GM12878 (cell line): ENCODE measurements around the gene ADAMTS2. TPM values are rescaled to one million over a fixed set of nuclear protein-coding genes. Genes with fewer than 3 reads are reported as not detected.

ENCODE experiments used
- ATAC-seq: fragments of 200-7000 bp; cut with Tn5 transposase; 3 replicates; pipeline ENCODE4 v1.9.1; 2020; ENCODE audit warnings: mild to moderate bottlenecking, moderate library complexity
- BruUV-seq: library from RNA; stranded (reverse); fragments of 400-500 nt; replicated peaks from 2 replicates; lab custom pipeline; 2021; lab: Mats Ljungman, UMichigan
- CTCF ChIA-PET: fragments of 300-600 bp; sonication (Branson Sonifier 250); formaldehyde crosslinking; extraction: SDS; loops from one replicate; lab custom pipeline; 2021; ENCODE audit warnings: inconsistent platforms; lab: Yijun Ruan, JAX
- POLR2A ChIA-PET: fragments of 350-600 bp; formaldehyde crosslinking; extraction: SDS; loops from one replicate; lab custom pipeline; 2021; ENCODE audit warnings: inconsistent platforms; lab: Charles Lee
- RAD21 ChIA-PET: fragments of 300-600 bp; sonication (Branson Sonifier 250); formaldehyde crosslinking; loops from one replicate; lab custom pipeline; 2023; ENCODE audit warnings: antibody characterized with exemption; ENCODE audit not compliant: unreplicated experiment; lab: Charles Lee
- SMC1A ChIA-PET: fragments of 300-600 bp; sonication (Branson Sonifier 250); formaldehyde crosslinking; loops from one replicate; lab custom pipeline; 2023; ENCODE audit not compliant: unreplicated experiment, uncharacterized antibody; lab: Charles Lee
- DNase-seq: peaks from one replicate; pipeline ENCODE4 v3.0.0-alpha.2; 2011; ENCODE audit warnings: low read depth, low spot score
- FAIRE-seq: peaks from 3 replicates; lab custom pipeline; 2011; peaks lifted over from hg19 to GRCh38; lab: Jason Lieb, UNC
- H2AFZ ChIP-seq: 2 replicates; pipeline ENCODE4 v1.6.0; 2011; ENCODE audit warnings: low read depth, low read length, control low read depth; ENCODE audit not compliant: control insufficient read depth
- H3K27ac ChIP-seq: 2 replicates; pipeline ENCODE4 v1.5.1; 2011; ENCODE audit warnings: control low read depth; ENCODE audit not compliant: control insufficient read depth, insufficient read depth
- H3K27me3 ChIP-seq, 2 experiments: replicated peaks in 1 of 2; 2 replicates each; pipeline versions ENCODE4 v1.6.0 to v1.6.1; 2011; ENCODE audit warnings: low read length in 1 of 2; ENCODE audit not compliant: control insufficient read depth in 2 of 2, insufficient read depth in 2 of 2
- H3K36me3 ChIP-seq, 2 experiments: 2 replicates each; pipeline ENCODE4 v1.5.1; 2011; ENCODE audit warnings: low read length in 1 of 2; ENCODE audit not compliant: control insufficient read depth in 2 of 2, insufficient read depth in 2 of 2
- H3K4me1 ChIP-seq: 2 replicates; pipeline ENCODE4 v1.6.1; 2011; ENCODE audit warnings: mild to moderate bottlenecking, low read length, moderate library complexity, mixed read lengths; ENCODE audit not compliant: control insufficient read depth, insufficient read depth
- H3K4me2 ChIP-seq: 2 replicates; pipeline ENCODE4 v1.6.0; 2011; ENCODE audit warnings: control low read depth; ENCODE audit not compliant: control insufficient read depth, insufficient read depth
- H3K4me3 ChIP-seq: fragments of 200-600 bp; sonication (generic); 2 replicates; pipeline ENCODE4 v1.5.1; 2016
- H3K79me2 ChIP-seq: 2 replicates; pipeline ENCODE4 v1.6.0; 2011; ENCODE audit warnings: low read length; ENCODE audit not compliant: control insufficient read depth, insufficient read depth
- H3K9ac ChIP-seq: 2 replicates; pipeline ENCODE4 v1.8.0; 2011; ENCODE audit warnings: low read length, control low read depth, mixed read lengths; ENCODE audit not compliant: control insufficient read depth, insufficient read depth
- H3K9me3 ChIP-seq: replicated peaks from 3 replicates; pipeline ENCODE4 v1.5.1; 2011; ENCODE audit warnings: mild to moderate bottlenecking, low read length; ENCODE audit not compliant: control insufficient read depth, insufficient read depth
- H4K20me1 ChIP-seq: 2 replicates; pipeline ENCODE4 v1.6.0; 2011; ENCODE audit not compliant: control insufficient read depth, insufficient read depth
- WGBS: methylation state at CpG from one replicate; pipeline ENCODE4 v1.1.6; 2016; ENCODE audit warnings: low lambda C conversion rate; ENCODE audit not compliant: insufficient replicate concordance, insufficient coverage; ENCODE audit errors: missing lambda C conversion rate; 5-methylcytosine and 5-hydroxymethylcytosine counted together
- in situ Hi-C: fragments of 300-500 bp; cut with MboI; formaldehyde crosslinking; loops from 9 replicates; pipeline ENCODE4 v1.14.3; 2018; ENCODE audit warnings: mixed read lengths
- intact Hi-C: fragments of 100-400 bp; cut with micrococcal nuclease; formaldehyde crosslinking; loops from one replicate; pipeline ENCODE4 v1.14.2; 2022; ENCODE audit not compliant: unreplicated experiment
- polyA plus RNA-seq, 11 experiments: library from polyadenylated mRNA; depleted of rRNA in 4 of 11; unstranded in 6 of 11; stranded (reverse) in 5 of 11; fragments of >200 nt; fragmentation: Nextera tagmentation in 4 of 11; fragmentation: Illumina TruSeq in 1 of 11; extraction: Ambion mirVana in 4 of 11; extraction: Trizol in 1 of 11; gene quantifications; 1 replicate in 1 of 11; 2 replicates in 10 of 11; pipeline versions ENCODE4 v1.2.1 to v1.2.3, GENCODE V29; 2011 to 2016; ENCODE audit warnings: inconsistent platforms in 2 of 11, missing spikeins in 2 of 11, low read depth in 1 of 11
- total RNA-seq, 4 experiments: library from RNA; depleted of rRNA in 3 of 4; stranded (reverse); fragments of >200 nt in 3 of 4; fragmentation: Illumina TruSeq in 1 of 4; extraction: Trizol in 1 of 4; gene quantifications; 2 replicates each; pipeline versions ENCODE4 v1.2.1 to v1.2.3, GENCODE V29; 2013 to 2021
- TF ChIP-seq, protein P1 (sequence below): fragments of 450-650 bp; IDR thresholded peaks from 2 replicates; pipeline ENCODE4 v1.6.1; 2017; ENCODE audit warnings: mild to moderate bottlenecking
- TF ChIP-seq, protein P2 (sequence below): IDR thresholded peaks from 2 replicates; pipeline ENCODE4 v1.6.1; 2012; ENCODE audit warnings: mild to moderate bottlenecking, low read depth, low read length

The ADAMTS2 gene
- total and polyA plus RNA-seq, 10 of the 15 experiments (the other 5 are each of a cell fraction or from before 2014, with no cell fraction given): 0.03 to 0.05 TPM; not detected in 8

DNA sequence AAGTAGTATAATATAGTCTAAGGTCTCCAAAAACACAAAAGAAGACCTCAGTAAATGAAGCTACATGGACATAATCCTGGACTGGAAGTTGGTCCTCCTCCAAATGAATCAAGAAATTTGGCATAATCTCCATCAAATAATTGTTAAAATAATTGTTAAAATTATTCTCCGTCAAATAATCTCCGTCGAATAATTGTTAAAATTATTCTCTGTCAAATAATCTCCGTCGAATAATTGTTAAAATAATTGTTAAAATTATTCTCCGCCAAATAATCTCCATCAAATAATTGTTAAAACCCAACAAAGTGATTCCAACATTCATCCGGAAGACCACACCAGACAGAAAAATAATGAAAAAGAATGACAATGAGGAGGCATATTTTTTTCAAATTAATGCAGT is 130.6 kb downstream of the ADAMTS2 start:
- SMC1A ChIA-PET: no interaction called here
- in situ Hi-C loops: no loop called here
- Histone ChIP-seq H3K9me3 (no peaks in the 10 kb centered on the region; the same call in 2 of the 3 replicates), H3K79me2 (no peaks in the 10 kb centered on the region), H3K4me1 (no peaks in the 10 kb centered on the region), H4K20me1 (no peaks in the 10 kb centered on the region), H3K36me3 (no peaks in the 10 kb centered on the region), H3K9ac (no peak overlapping the region)
- ATAC-seq (no peak), DNase-seq (no peak)
- CTCF ChIA-PET: no interaction called here
- intact Hi-C loops: no loop called here
- BruUV-seq: no TSS peak
- POLR2A ChIA-PET: no interaction called here
- TF ChIP-seq, protein P1, sequence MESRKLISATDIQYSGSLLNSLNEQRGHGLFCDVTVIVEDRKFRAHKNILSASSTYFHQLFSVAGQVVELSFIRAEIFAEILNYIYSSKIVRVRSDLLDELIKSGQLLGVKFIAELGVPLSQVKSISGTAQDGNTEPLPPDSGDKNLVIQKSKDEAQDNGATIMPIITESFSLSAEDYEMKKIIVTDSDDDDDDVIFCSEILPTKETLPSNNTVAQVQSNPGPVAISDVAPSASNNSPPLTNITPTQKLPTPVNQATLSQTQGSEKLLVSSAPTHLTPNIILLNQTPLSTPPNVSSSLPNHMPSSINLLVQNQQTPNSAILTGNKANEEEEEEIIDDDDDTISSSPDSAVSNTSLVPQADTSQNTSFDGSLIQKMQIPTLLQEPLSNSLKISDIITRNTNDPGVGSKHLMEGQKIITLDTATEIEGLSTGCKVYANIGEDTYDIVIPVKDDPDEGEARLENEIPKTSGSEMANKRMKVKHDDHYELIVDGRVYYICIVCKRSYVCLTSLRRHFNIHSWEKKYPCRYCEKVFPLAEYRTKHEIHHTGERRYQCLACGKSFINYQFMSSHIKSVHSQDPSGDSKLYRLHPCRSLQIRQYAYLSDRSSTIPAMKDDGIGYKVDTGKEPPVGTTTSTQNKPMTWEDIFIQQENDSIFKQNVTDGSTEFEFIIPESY: no peak
- TF ChIP-seq, protein P2, sequence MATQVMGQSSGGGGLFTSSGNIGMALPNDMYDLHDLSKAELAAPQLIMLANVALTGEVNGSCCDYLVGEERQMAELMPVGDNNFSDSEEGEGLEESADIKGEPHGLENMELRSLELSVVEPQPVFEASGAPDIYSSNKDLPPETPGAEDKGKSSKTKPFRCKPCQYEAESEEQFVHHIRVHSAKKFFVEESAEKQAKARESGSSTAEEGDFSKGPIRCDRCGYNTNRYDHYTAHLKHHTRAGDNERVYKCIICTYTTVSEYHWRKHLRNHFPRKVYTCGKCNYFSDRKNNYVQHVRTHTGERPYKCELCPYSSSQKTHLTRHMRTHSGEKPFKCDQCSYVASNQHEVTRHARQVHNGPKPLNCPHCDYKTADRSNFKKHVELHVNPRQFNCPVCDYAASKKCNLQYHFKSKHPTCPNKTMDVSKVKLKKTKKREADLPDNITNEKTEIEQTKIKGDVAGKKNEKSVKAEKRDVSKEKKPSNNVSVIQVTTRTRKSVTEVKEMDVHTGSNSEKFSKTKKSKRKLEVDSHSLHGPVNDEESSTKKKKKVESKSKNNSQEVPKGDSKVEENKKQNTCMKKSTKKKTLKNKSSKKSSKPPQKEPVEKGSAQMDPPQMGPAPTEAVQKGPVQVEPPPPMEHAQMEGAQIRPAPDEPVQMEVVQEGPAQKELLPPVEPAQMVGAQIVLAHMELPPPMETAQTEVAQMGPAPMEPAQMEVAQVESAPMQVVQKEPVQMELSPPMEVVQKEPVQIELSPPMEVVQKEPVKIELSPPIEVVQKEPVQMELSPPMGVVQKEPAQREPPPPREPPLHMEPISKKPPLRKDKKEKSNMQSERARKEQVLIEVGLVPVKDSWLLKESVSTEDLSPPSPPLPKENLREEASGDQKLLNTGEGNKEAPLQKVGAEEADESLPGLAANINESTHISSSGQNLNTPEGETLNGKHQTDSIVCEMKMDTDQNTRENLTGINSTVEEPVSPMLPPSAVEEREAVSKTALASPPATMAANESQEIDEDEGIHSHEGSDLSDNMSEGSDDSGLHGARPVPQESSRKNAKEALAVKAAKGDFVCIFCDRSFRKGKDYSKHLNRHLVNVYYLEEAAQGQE: no peak
- TF ChIP-seq, all 136 proteins: peak for 0
- 88% methylated on average over 7 of the region's 7 CpGs for WGBS
- Histone ChIP-seq H3K4me2 (no peak overlapping the region), H3K27ac (no peak overlapping the region), H3K27me3 (no peaks in the 10 kb centered on the region), H2AFZ (no peak overlapping the region), H3K4me3 (no peak overlapping the region)
- RAD21 ChIA-PET: no interaction called here
- FAIRE-seq: no peak
